ENCODE measurements around the gene SH2D1B. TPM values are rescaled to one million over a fixed set of nuclear protein-coding genes. Genes with fewer than 3 reads are reported as not detected.

The SH2D1B gene
- total and polyA plus RNA-seq, 9 of the 15 experiments (the other 6 are each of a cell fraction or from before 2014, with no cell fraction given): 5.6 to 19.6 (median 9.7) TPM

- TF ChIP-seq ZNF592 (IDR thresholded peaks at IDR 0.05) (peak; percentile 48; the same call in 1 of the 2 replicates), ETV5 (CRISPR knock-in tag; IDR thresholded peaks at IDR 0.05; ENCODE audit: low read depth) (peak; percentile 48; the same call in 1 of the 2 replicates), JUND (IDR thresholded peaks at IDR 0.05; ENCODE audit: borderline replicate concordance, low read depth, low read length) (no peak), JUND (tag; IDR thresholded peaks at IDR 0.05; ENCODE audit: borderline replicate concordance, low read depth, low read length) (no peak)
These were observed at the start of gene SH2D1B (continued) for GRCh38 chr1:162412002-162412401.

GRCh38 chr1:162458236-162458635 lies 46.3 kb upstream of the SH2D1B start:
- WGBS (ENCODE audit: insufficient coverage, low coverage, missing lambda C conversion rate): 67% methylated on average over 5 of the region's 5 CpGs
- DNase-seq (ENCODE audit: extremely low read depth in 1 of 4, low spot score in 3 of 4): no peak
- POLR2A ChIA-PET: no interaction called here

More at GRCh38 chr1:162458236-162458635, 46.3 kb upstream of the SH2D1B start:
- in situ Hi-C loops (cut with MboI) (no loop called here), intact Hi-C loops (cut with micrococcal nuclease) (no loop called here)
- H3K9me1 ChIP-seq (ENCODE audit: control insufficient read depth, insufficient read depth, low read length): no peaks in the 10 kb centered on the region
- H2AFZ ChIP-seq (ENCODE audit: low read depth, low read length): no peak overlapping the region
- no TSS peak for BruUV-seq (replicated peaks)
- H3K4me3 ChIP-seq: no peak overlapping the region
- H3K79me2 ChIP-seq (ENCODE audit: control insufficient read depth, insufficient read depth, low read length): no peaks in the 10 kb centered on the region
- H3K9ac ChIP-seq (ENCODE audit: insufficient read depth in 1 of 2, low read depth in 2 of 2, low read length in 2 of 2): no peak overlapping the region
- TF ChIP-seq NELFE (IDR thresholded peaks at IDR 0.05; ENCODE audit: insufficient read depth, insufficient read length) (no peak), SP1 (CRISPR knock-in tag; IDR thresholded peaks at IDR 0.05) (no peak), HNRNPH1 (optimal IDR thresholded peaks at IDR 0.05; ENCODE audit: low read depth, low read length) (no peak), E2F3 (CRISPR knock-in tag; IDR thresholded peaks at IDR 0.05) (no peak), FOXA3 (CRISPR knock-in tag; conservative IDR thresholded peaks at IDR 0.05 in 1 of 2, IDR thresholded peaks at IDR 0.05 in 1 of 2) (no peak), ZNF76 (CRISPR knock-in tag; IDR thresholded peaks at IDR 0.05; ENCODE audit: borderline replicate concordance) (no peak), GABPB2 (CRISPR knock-in tag; conservative IDR thresholded peaks at IDR 0.05) (no peak), ZNF12 (CRISPR knock-in tag; IDR thresholded peaks at IDR 0.05) (no peak)
- FAIRE-seq (no peak), ATAC-seq (no peak)
- H3K9me3 ChIP-seq (replicated peaks; ENCODE audit: control insufficient read depth, insufficient read depth, low read depth, low read length): no peaks in the 10 kb centered on the region
- H3K36me3 ChIP-seq (ENCODE audit: control insufficient read depth, insufficient read depth, low read length): no peaks in the 10 kb centered on the region
- peaks cover 2 to 4% of the 10 kb centered on the region in 2 experiments; a peak in 3 of 5 replicates for H3K4me1 ChIP-seq (replicated peaks in 1 of 2; ENCODE audit: control insufficient read depth in 2 of 2, insufficient read depth in 2 of 2, low read length in 2 of 2)
- H4K20me1 ChIP-seq (replicated peaks; ENCODE audit: control insufficient read depth, insufficient read depth, low read length): no peaks in the 10 kb centered on the region
- H3K4me2 ChIP-seq (ENCODE audit: insufficient read depth, low read length): no peak overlapping the region
- CTCF ChIA-PET (ENCODE audit: low intra/inter-chr PET ratio): no interaction called here
- H3K27ac ChIP-seq (ENCODE audit: extremely low read depth, low read depth, low read length): no peak overlapping the region
- H3K27me3 ChIP-seq (ENCODE audit: control insufficient read depth in 2 of 2, insufficient read depth in 2 of 2, low read length in 2 of 2): no peaks in the 10 kb centered on the region
